SK-N-SH (cell line): ENCODE results near the gene CUL4B. TPM values are rescaled to one million over a fixed set of nuclear protein-coding genes. Genes with fewer than 3 reads are reported as not detected.

Experiments
- CTCF ChIA-PET: fragments of 300-600, 350-600 bp; formaldehyde crosslinking; extraction: SDS; loops from one replicate; lab custom pipeline; 2021; lab: Yijun Ruan, JAX
- POLR2A ChIA-PET: fragments of 350-600 bp; sonication (Branson Sonifier 250); formaldehyde crosslinking; extraction: SDS; loops from one replicate; lab custom pipeline; 2020; ENCODE audit warnings: antibody characterized with exemption, inconsistent platforms; lab: Yijun Ruan, JAX
- DNase-seq: peaks from one replicate; pipeline ENCODE4 v3.0.0; 2012
- H2AFZ ChIP-seq: fragments of 200-600 bp; sonication (generic); 2 replicates; pipeline ENCODE4 v1.8.1; 2016; ENCODE audit warnings: antibody characterized with exemption, mild to moderate bottlenecking, low read depth
- H3F3A ChIP-seq: fragments of 200-600 bp; sonication (generic); replicated peaks from 2 replicates; pipeline ENCODE3; 2016; ENCODE audit warnings: antibody characterized with exemption, mild to moderate bottlenecking; ENCODE audit not compliant: insufficient read depth
- H3K27ac ChIP-seq, 2 experiments: fragments of 200-500 bp in 1 of 2; fragments of 200-600 bp in 1 of 2; sonication (Bioruptor generic) in 1 of 2; sonication (generic), shearing (Covaris generic) in 1 of 2; 2 replicates each; pipeline versions ENCODE4 v1.5.1 to v1.6.1; 2014 to 2016; ENCODE audit warnings: low read depth in 2 of 2, inconsistent platforms in 1 of 2, low read length in 1 of 2, mild to moderate bottlenecking in 1 of 2, mixed read lengths in 1 of 2
- H3K27me3 ChIP-seq: fragments of 200-600 bp; sonication (generic), shearing (Covaris generic); 2 replicates; pipeline ENCODE4 v1.6.1; 2016; ENCODE audit warnings: mixed run types; ENCODE audit not compliant: insufficient read depth
- H3K36me3 ChIP-seq, 2 experiments: fragments of 200-500 bp in 1 of 2; fragments of 200-600 bp in 1 of 2; sonication (Bioruptor generic) in 1 of 2; sonication (generic) in 1 of 2; replicated peaks in 1 of 2; 2 replicates each; pipeline versions ENCODE3 to v1.5.1; 2014 to 2016; ENCODE audit warnings: low read length in 1 of 2, mild to moderate bottlenecking in 1 of 2; ENCODE audit not compliant: insufficient read depth in 2 of 2, control insufficient read depth in 1 of 2
- H3K4me1 ChIP-seq, 2 experiments: fragments of 200-500 bp in 1 of 2; fragments of 200-600 bp in 1 of 2; sonication (Bioruptor generic) in 1 of 2; sonication (generic), shearing (Covaris generic) in 1 of 2; 2 replicates each; pipeline versions ENCODE4 v1.5.1 to v1.6.1; 2014 to 2016; ENCODE audit warnings: low read depth in 1 of 2, low read length in 1 of 2, mixed run types in 1 of 2; ENCODE audit not compliant: insufficient read depth in 2 of 2, control insufficient read depth in 1 of 2
- H3K4me2 ChIP-seq: fragments of 200-600 bp; sonication (generic), shearing (Covaris generic); 2 replicates; pipeline ENCODE4 v1.6.1; 2017; ENCODE audit warnings: mixed run types
- H3K4me3 ChIP-seq, 2 experiments: fragments of 200-500 bp in 1 of 2; fragments of 200-600 bp in 1 of 2; sonication (Bioruptor generic) in 1 of 2; sonication (generic), shearing (Covaris generic) in 1 of 2; 2 replicates each; pipeline versions ENCODE4 v1.5.1 to v1.8.1; 2014 to 2016; ENCODE audit warnings: low read depth in 2 of 2, inconsistent platforms in 1 of 2, low read length in 1 of 2, mild to moderate bottlenecking in 1 of 2, mixed read lengths in 1 of 2, moderate library complexity in 1 of 2
- H3K79me2 ChIP-seq: fragments of 200-600 bp; sonication (generic); 2 replicates; pipeline ENCODE4 v1.8.1; 2017; ENCODE audit warnings: mild to moderate bottlenecking; ENCODE audit not compliant: insufficient read depth
- H3K9ac ChIP-seq: fragments of 200-600 bp; sonication (generic); 2 replicates; pipeline ENCODE4 v1.6.1; 2017; ENCODE audit warnings: mixed run types
- H3K9me2 ChIP-seq: fragments of 200-600 bp; sonication (generic); 2 replicates; pipeline ENCODE4 v1.6.1; 2017; ENCODE audit warnings: mixed run types
- H3K9me3 ChIP-seq: fragments of 200-600 bp; sonication (generic); 2 replicates; pipeline ENCODE4 v1.6.1; 2017; ENCODE audit warnings: mixed run types, mild to moderate bottlenecking, moderate library complexity
- H4K20me1 ChIP-seq: fragments of 200-600 bp; sonication (generic); 2 replicates; pipeline ENCODE4 v1.6.1; 2017; ENCODE audit warnings: mild to moderate bottlenecking, mixed run types; ENCODE audit not compliant: insufficient read depth
- CHD2 ChIP-seq: fragments of 150-350 bp; IDR thresholded peaks from 2 replicates; pipeline ENCODE4 v1.6.1; 2018; ENCODE audit warnings: low read length; ENCODE audit not compliant: partially characterized antibody
- CTCF ChIP-seq: fragments of 200-600 bp; sonication (generic); IDR thresholded peaks from 2 replicates; pipeline ENCODE4 v1.6.1; 2017; ENCODE audit warnings: antibody characterized with exemption, mild to moderate bottlenecking, moderate library complexity
- FOSL2 ChIP-seq: IDR thresholded peaks from 2 replicates; pipeline ENCODE4 v1.4.0; 2012; ENCODE audit warnings: low read depth, mild to moderate bottlenecking, moderate library complexity, borderline replicate concordance
- FOXJ3 ChIP-seq: sonication (generic); formaldehyde crosslinking; IDR thresholded peaks from 2 replicates; pipeline ENCODE4 v1.5.1; 2020; ENCODE audit warnings: mild to moderate bottlenecking, missing genetic modification reagents
- FOXM1 ChIP-seq: IDR thresholded peaks from 2 replicates; pipeline ENCODE4 v1.4.0; 2012; ENCODE audit warnings: low read depth, mild to moderate bottlenecking
- GABPA ChIP-seq: IDR thresholded peaks from 2 replicates; pipeline ENCODE4 v1.4.0; 2012; ENCODE audit warnings: low read depth, mild to moderate bottlenecking
- JUND ChIP-seq: IDR thresholded peaks from 2 replicates; pipeline ENCODE4 v1.4.0; 2012
- MEF2A ChIP-seq: IDR thresholded peaks from 2 replicates; pipeline ENCODE4 v1.4.0; 2012; ENCODE audit warnings: low read depth, borderline replicate concordance
- NFIC ChIP-seq: IDR thresholded peaks from 2 replicates; pipeline ENCODE4 v1.4.0; 2012; ENCODE audit warnings: borderline replicate concordance
- NRF1 ChIP-seq: IDR thresholded peaks from 2 replicates; pipeline ENCODE4 v1.6.1; 2012; ENCODE audit warnings: low read depth, mild to moderate bottlenecking, low read length
- RAD21 ChIP-seq: IDR thresholded peaks from 2 replicates; pipeline ENCODE4 v1.6.1; 2012; ENCODE audit warnings: mild to moderate bottlenecking, low read length
- RCOR1 ChIP-seq: fragments of 150-350 bp; IDR thresholded peaks from 2 replicates; pipeline ENCODE4 v1.6.1; 2017; ENCODE audit warnings: antibody characterized with exemption, low read length
- RXRA ChIP-seq: IDR thresholded peaks from 2 replicates; pipeline ENCODE4 v1.4.0; 2012; ENCODE audit warnings: low read depth, mild to moderate bottlenecking, borderline replicate concordance
- SIN3A ChIP-seq: IDR thresholded peaks from 2 replicates; pipeline ENCODE4 v1.6.1; 2012; ENCODE audit warnings: low read depth, mild to moderate bottlenecking, low read length, moderate library complexity, borderline replicate concordance
- SMC3 ChIP-seq: IDR thresholded peaks from 2 replicates; pipeline ENCODE4 v1.6.1; 2012; ENCODE audit warnings: low read depth, low read length, improper control_type of control experiment
- TAF1 ChIP-seq: IDR thresholded peaks from 2 replicates; pipeline ENCODE4 v1.6.1; 2012; ENCODE audit warnings: low read depth, mild to moderate bottlenecking, low read length, moderate library complexity, borderline replicate concordance
- TCF12 ChIP-seq: IDR thresholded peaks from 2 replicates; pipeline ENCODE4 v1.4.0; 2012
- TEAD4 ChIP-seq: IDR thresholded peaks from 2 replicates; pipeline ENCODE4 v1.4.0; 2012; ENCODE audit warnings: mild to moderate bottlenecking, borderline replicate concordance; ENCODE audit not compliant: insufficient read depth
- YY1 ChIP-seq: IDR thresholded peaks from 2 replicates; pipeline ENCODE4 v1.4.0; 2012; ENCODE audit warnings: low read depth, mild to moderate bottlenecking
- WGBS: methylation state at CpG from one replicate; pipeline ENCODE4 v1.1.6; 2017; ENCODE audit warnings: low lambda C conversion rate; 5-methylcytosine and 5-hydroxymethylcytosine counted together
- polyA plus RNA-seq, 3 experiments: library from polyadenylated mRNA; depleted of rRNA; stranded (reverse); fragments of >200 nt; gene quantifications; 2 replicates each; pipeline ENCODE4 v1.2.3, GENCODE V29; 2012
- TF ChIP-seq, protein P1 (sequence below): fragments of 150-350 bp; IDR thresholded peaks from 2 replicates; pipeline ENCODE4 v1.6.1; 2017; ENCODE audit warnings: antibody characterized with exemption, low read length, low read depth, borderline replicate concordance
- TF ChIP-seq, protein P2 (sequence below): IDR thresholded peaks from 2 replicates; pipeline ENCODE4; 2012
- TF ChIP-seq, protein P3 (sequence below): IDR thresholded peaks from 2 replicates; pipeline ENCODE4 v1.4.0; 2012; ENCODE audit warnings: low read depth, borderline replicate concordance
- TF ChIP-seq, protein P4 (sequence below): IDR thresholded peaks from 2 replicates; pipeline ENCODE4 v1.6.1; 2012; ENCODE audit warnings: mild to moderate bottlenecking, low read depth, low read length, moderate library complexity
- TF ChIP-seq, protein P5 (sequence below): IDR thresholded peaks from 2 replicates; pipeline ENCODE4 v1.4.0; 2012; ENCODE audit warnings: low read depth

The CUL4B gene
- 24.1 and 42.6 TPM in 2 replicates for polyA plus RNA-seq (2012; rRNA removed)
- 36.9 and 42.2 TPM in 2 replicates for polyA plus RNA-seq (2012; cell fraction: cytosol; rRNA removed)
- polyA plus RNA-seq (2012; cell fraction: nucleus; rRNA removed), result 43.2 and 107 TPM in 2 replicates

DNA sequence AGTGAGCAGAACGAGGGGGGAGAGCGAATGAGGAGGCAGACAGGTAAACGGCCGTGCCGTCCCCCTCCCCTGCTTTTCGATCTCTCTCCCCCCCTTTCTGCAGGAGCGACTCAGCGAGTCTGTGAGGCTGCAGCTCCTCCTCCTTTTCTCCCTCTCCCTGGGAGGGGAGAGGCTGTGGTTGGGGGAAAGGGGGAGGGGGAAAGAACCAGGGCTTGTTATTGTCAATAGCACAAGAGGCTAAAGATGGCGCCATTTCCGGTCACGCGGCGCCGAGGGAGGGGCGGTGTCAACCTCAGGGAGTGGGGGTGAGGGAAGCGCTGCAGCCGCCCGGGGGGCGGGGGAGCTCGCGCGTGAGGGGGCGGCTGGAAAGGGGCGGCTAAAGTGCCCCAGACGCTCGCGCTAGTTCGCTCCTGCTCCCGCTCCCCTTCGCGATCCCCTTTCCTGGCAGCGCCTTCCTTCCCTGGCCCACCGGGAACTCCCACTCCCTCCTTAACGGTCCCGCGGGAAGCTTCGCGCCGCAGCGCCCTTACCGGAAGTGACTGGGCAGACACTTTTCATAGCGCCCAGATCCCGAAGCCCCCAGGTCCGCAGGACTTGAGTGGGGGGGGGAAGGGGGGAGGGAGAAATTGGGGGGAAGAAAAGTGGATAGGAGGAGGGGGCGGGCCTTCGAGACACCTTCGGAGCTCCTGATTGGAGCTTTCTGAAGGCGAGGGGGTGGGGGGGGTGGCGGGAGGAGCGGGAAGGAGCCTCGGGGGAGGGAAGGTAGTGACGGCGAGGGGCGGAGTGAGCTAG lies at the start of gene CUL4B:
CUL4B (minus strand) TSS at position 121 of the 792 bp plus-strand sequence. CDS start 324 bp downstream, outside the sequence.
- H3K36me3 ChIP-seq, result peaks cover 10 to 17% of the 10 kb centered on the region in 2 experiments
- TF ChIP-seq, protein P1, sequence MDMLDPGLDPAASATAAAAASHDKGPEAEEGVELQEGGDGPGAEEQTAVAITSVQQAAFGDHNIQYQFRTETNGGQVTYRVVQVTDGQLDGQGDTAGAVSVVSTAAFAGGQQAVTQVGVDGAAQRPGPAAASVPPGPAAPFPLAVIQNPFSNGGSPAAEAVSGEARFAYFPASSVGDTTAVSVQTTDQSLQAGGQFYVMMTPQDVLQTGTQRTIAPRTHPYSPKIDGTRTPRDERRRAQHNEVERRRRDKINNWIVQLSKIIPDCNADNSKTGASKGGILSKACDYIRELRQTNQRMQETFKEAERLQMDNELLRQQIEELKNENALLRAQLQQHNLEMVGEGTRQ, result peak; percentile 81
- peak; percentile 40; the same call in 1 of the 2 replicates for TF ChIP-seq RXRA
- TF ChIP-seq, protein P2, sequence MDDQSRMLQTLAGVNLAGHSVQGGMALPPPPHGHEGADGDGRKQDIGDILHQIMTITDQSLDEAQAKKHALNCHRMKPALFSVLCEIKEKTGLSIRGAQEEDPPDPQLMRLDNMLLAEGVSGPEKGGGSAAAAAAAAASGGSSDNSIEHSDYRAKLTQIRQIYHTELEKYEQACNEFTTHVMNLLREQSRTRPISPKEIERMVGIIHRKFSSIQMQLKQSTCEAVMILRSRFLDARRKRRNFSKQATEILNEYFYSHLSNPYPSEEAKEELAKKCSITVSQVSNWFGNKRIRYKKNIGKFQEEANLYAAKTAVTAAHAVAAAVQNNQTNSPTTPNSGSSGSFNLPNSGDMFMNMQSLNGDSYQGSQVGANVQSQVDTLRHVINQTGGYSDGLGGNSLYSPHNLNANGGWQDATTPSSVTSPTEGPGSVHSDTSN, result no peak; the same call in 1 of the 2 replicates
- no peak for TF ChIP-seq SIN3A
- TF ChIP-seq, protein P3, sequence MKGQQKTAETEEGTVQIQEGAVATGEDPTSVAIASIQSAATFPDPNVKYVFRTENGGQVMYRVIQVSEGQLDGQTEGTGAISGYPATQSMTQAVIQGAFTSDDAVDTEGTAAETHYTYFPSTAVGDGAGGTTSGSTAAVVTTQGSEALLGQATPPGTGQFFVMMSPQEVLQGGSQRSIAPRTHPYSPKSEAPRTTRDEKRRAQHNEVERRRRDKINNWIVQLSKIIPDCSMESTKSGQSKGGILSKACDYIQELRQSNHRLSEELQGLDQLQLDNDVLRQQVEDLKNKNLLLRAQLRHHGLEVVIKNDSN, result peak; percentile 94
- no peak; the same call in none of the 2 replicates for TF ChIP-seq TAF1
- peak; percentile 90 for TF ChIP-seq YY1
- peak; percentile 85 for TF ChIP-seq CHD2
- TF ChIP-seq SMC3, result no peak
- TF ChIP-seq NRF1, result no peak
- peak; percentile 2; the same call in 1 of the 2 replicates for TF ChIP-seq NFIC
- TF ChIP-seq RCOR1, result no peak
- no peak for TF ChIP-seq MEF2A
- TF ChIP-seq JUND, result 0 out of 2 replicates have a peak, but pooled peaks have one; percentile 35
- peak; percentile 76; the same call in 1 of the 2 replicates for TF ChIP-seq FOXJ3
- TF ChIP-seq FOSL2, result no peak
- TF ChIP-seq CTCF, result no peak
- 0 out of 2 replicates have a peak, but pooled peaks have one; percentile 13 for TF ChIP-seq TEAD4
- TF ChIP-seq FOXM1, result no peak
- TF ChIP-seq, protein P4, sequence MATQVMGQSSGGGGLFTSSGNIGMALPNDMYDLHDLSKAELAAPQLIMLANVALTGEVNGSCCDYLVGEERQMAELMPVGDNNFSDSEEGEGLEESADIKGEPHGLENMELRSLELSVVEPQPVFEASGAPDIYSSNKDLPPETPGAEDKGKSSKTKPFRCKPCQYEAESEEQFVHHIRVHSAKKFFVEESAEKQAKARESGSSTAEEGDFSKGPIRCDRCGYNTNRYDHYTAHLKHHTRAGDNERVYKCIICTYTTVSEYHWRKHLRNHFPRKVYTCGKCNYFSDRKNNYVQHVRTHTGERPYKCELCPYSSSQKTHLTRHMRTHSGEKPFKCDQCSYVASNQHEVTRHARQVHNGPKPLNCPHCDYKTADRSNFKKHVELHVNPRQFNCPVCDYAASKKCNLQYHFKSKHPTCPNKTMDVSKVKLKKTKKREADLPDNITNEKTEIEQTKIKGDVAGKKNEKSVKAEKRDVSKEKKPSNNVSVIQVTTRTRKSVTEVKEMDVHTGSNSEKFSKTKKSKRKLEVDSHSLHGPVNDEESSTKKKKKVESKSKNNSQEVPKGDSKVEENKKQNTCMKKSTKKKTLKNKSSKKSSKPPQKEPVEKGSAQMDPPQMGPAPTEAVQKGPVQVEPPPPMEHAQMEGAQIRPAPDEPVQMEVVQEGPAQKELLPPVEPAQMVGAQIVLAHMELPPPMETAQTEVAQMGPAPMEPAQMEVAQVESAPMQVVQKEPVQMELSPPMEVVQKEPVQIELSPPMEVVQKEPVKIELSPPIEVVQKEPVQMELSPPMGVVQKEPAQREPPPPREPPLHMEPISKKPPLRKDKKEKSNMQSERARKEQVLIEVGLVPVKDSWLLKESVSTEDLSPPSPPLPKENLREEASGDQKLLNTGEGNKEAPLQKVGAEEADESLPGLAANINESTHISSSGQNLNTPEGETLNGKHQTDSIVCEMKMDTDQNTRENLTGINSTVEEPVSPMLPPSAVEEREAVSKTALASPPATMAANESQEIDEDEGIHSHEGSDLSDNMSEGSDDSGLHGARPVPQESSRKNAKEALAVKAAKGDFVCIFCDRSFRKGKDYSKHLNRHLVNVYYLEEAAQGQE, result no peak
- peak; percentile 75 for TF ChIP-seq GABPA
- TF ChIP-seq, protein P5, sequence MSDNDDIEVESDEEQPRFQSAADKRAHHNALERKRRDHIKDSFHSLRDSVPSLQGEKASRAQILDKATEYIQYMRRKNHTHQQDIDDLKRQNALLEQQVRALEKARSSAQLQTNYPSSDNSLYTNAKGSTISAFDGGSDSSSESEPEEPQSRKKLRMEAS, result peak; percentile 84; the same call in 1 of the 2 replicates
- peak; percentile 54 for TF ChIP-seq TCF12
- no peak for TF ChIP-seq RAD21

More for the DNA sequence above, at the start of gene CUL4B:
- Histone ChIP-seq H3K4me3 (peak within 1 kb of the TSS; percentile 77 to 78), H3K27me3 (no peaks in the 10 kb centered on the region), H3K4me2 (peak within 1 kb of the TSS; percentile 91), H4K20me1 (no peaks in the 10 kb centered on the region; the same call in 1 of the 2 replicates), H3K79me2 (peaks cover 45% of the 10 kb centered on the region), H3K4me1 (peaks cover 0 to 4% of the 10 kb centered on the region in 2 experiments; a peak in 2 of 4 replicates), H3K27ac (peak within 1 kb of the TSS; percentile 96), H3K9me2 (no peaks in the 10 kb centered on the region), H3F3A (peaks cover 16% of the 10 kb centered on the region), H2AFZ (peak within 1 kb of the TSS; percentile 90), H3K9me3 (no peaks in the 10 kb centered on the region), H3K9ac (peak within 1 kb of the TSS; percentile 97)
- CTCF ChIA-PET, result interaction anchor here (0.6 to 1.5 kb wide), 7 partner anchors 8 to 547 kb away, joined by 3 to 4 read pairs (median 3); partner anchors contain the start of gene MCTS1
- POLR2A ChIA-PET, result interaction anchor here (0.6 to 3.3 kb wide), 6 partner anchors 43 to 102 kb away, joined by 3 to 43 read pairs (median 4); partner anchors contain the start of genes C1GALT1C1 and MCTS1
- peak; percentile 88 for DNase-seq
- WGBS, result under 1% methylated on average over 42 of the region's 54 CpGs
